Natural killer cell treated with Interleukin-12 subunit alpha and Interleukin-12 subunit beta and Interleukin-15 and Interleukin-18, amount 100 ng/mL, for 72 hours (primary cell): ENCODE measurements around the gene EFNB2. TPM values are rescaled to one million over a fixed set of nuclear protein-coding genes. Genes with fewer than 3 reads are reported as not detected.
A peak's percentile ranks its signal among the peaks of the same experiment; 100 is the strongest.

ENCODE experiments used
- ATAC-seq, 2 donors: fragments of 150-1000 bp; cut with Tn5 transposase in 1 of 2; sonication (Bioruptor Pico), chemical (Tn5 transposase) in 1 of 2; 2 replicates each; pipeline ENCODE4 v1.10.0; 2021
- DNase-seq: peaks from one replicate; pipeline ENCODE4 v3.0.0; 2022; ENCODE audit warnings: low spot score
- H3K27ac Mint-ChIP-seq, 2 donors: 1 replicate in 1 of 2; 2 replicates in 1 of 2; pipeline ENCODE4 v1.8.0; 2022; ENCODE audit warnings: mixed read lengths in 2 of 2, mild to moderate bottlenecking in 1 of 2, moderate library complexity in 1 of 2
- H3K27me3 Mint-ChIP-seq, 2 donors: 1 replicate in 1 of 2; 2 replicates in 1 of 2; pipeline ENCODE4 v1.8.0; 2022; ENCODE audit warnings: mixed read lengths in 2 of 2
- H3K36me3 Mint-ChIP-seq: one replicate; pipeline ENCODE4 v1.8.0; 2022; ENCODE audit warnings: mixed read lengths
- H3K4me1 Mint-ChIP-seq, 2 donors: 1 replicate in 1 of 2; 2 replicates in 1 of 2; pipeline ENCODE4 v1.8.0; 2022; ENCODE audit warnings: low read depth in 2 of 2, mixed read lengths in 2 of 2, mild to moderate bottlenecking in 1 of 2
- H3K4me3 Mint-ChIP-seq: one replicate; pipeline ENCODE4 v1.8.0; 2022; ENCODE audit warnings: mixed read lengths
- H3K9me3 Mint-ChIP-seq: 2 replicates; pipeline ENCODE4 v1.8.0; 2022; ENCODE audit warnings: mixed read lengths
- total RNA-seq, 2 donors: library from RNA; stranded (reverse); gene quantifications; one replicate each; pipeline ENCODE4 v1.2.3, GENCODE V29; 2022

Gene EFNB2
- total RNA-seq, 2 donors from 2014 or later: 0.26 to 0.28 TPM

DNA sequence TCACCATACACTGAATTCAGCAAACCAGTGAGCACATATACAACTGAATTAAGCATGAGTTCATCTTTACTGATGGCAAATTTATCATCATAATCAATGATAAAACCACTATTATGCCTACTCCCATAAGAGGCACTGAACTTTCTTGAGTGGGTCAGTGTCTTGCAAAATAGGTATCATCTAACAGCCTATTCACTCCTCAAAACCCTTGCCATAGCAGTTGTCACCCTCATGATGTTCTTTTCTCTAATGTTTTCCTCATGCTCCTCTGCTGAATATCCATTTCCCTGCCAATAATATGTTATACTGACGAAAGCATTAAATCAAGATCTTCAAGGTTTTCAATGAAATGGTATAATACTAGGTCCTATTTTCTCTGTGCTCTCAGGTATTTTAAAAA, 26.8 kb upstream of the EFNB2 start:
- H3K27me3 Mint-ChIP-seq: no peaks in the 10 kb centered on the region
- peaks cover 69 to 84% of the 10 kb centered on the region in 2 donors for H3K4me1 Mint-ChIP-seq
- DNase-seq: no peak
- H3K4me3 Mint-ChIP-seq: peak overlapping the region; percentile 56
- H3K36me3 Mint-ChIP-seq: peaks cover 24% of the 10 kb centered on the region
- no peak for ATAC-seq
- H3K27ac Mint-ChIP-seq: peak overlapping the region in 1 of 2 donors; percentile 78
- H3K9me3 Mint-ChIP-seq: no peaks in the 10 kb centered on the region

- Mint-ChIP-seq H3K9me3 (no peaks in the 10 kb centered on the region), H3K36me3 (peaks cover 31% of the 10 kb centered on the region), H3K4me1 (peaks cover 63 to 80% of the 10 kb centered on the region in 2 donors), H3K27me3 (no peaks in the 10 kb centered on the region), H3K4me3 (peak overlapping the region; percentile 56), H3K27ac (peak overlapping the region; percentile 60 to 78)
- ATAC-seq (peak; percentile 70 to 86), DNase-seq (no peak)
Measured at GRCh38 chr13:106561551-106562170, 26.2 kb upstream of the EFNB2 start.

- no peak for DNase-seq
- H3K4me3 Mint-ChIP-seq: peak overlapping the region; percentile 56
- no peaks in the 10 kb centered on the region for H3K9me3 Mint-ChIP-seq
- H3K27ac Mint-ChIP-seq: peak overlapping the region; percentile 60 to 78
- H3K36me3 Mint-ChIP-seq: peaks cover 34% of the 10 kb centered on the region
- peaks cover 57 to 79% of the 10 kb centered on the region in 2 donors for H3K4me1 Mint-ChIP-seq
- peak; percentile 65 to 89 for ATAC-seq
- no peaks in the 10 kb centered on the region for H3K27me3 Mint-ChIP-seq
Measured at GRCh38 chr13:106560821-106561220, 25.4 kb upstream of the EFNB2 start.

- no peak overlapping the region for H3K4me3 Mint-ChIP-seq
- DNase-seq (no peak), ATAC-seq (no peak)
- H3K27me3 Mint-ChIP-seq: no peaks in the 10 kb centered on the region
- H3K27ac Mint-ChIP-seq: no peak overlapping the region
- no peaks in the 10 kb centered on the region for H3K9me3 Mint-ChIP-seq
- H3K36me3 Mint-ChIP-seq: peaks cover 45% of the 10 kb centered on the region
- peaks cover 47 to 65% of the 10 kb centered on the region in 2 donors for H3K4me1 Mint-ChIP-seq
Measured at GRCh38 chr13:106558527-106558926, 23.1 kb upstream of the EFNB2 start.

DNA sequence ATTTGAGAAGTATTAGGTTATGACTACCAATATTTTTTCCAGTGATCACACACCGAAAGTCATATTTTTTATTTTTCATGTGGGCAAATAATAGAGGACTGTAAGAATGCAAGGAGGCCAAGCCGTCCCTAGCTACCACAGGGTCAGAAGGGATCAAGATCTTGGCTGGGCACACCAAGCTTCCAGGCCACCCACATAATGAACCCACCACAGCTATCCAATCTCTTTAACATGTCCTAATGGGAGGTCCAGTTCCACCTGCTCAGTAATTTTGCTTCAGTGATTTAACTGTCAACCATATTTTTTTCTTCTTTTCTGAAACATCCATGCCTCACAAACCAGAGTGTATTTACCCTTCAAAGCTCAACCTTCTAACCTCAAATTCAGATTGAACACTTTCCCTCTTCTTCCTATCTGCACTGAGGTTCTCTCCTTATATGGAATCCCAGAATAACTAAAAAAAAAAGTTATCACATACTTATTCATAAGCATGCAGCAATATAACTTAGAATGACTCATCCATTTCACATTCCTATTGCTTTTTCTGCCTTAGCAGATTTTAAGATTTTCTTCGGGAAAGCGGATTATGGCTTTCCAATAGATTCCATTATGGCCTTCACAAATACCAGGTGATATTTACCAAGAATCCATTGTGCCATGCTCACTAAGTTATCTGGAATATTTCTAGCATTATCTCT, 20.3 kb upstream of the EFNB2 start:
- H3K9me3 Mint-ChIP-seq: no peaks in the 10 kb centered on the region
- DNase-seq (no peak), ATAC-seq (no peak)
- no peak overlapping the region for H3K4me3 Mint-ChIP-seq
- no peak overlapping the region for H3K27ac Mint-ChIP-seq
- H3K36me3 Mint-ChIP-seq: peaks cover 57% of the 10 kb centered on the region
- H3K27me3 Mint-ChIP-seq: no peaks in the 10 kb centered on the region
- peaks cover 39 to 53% of the 10 kb centered on the region in 2 donors for H3K4me1 Mint-ChIP-seq

DNA sequence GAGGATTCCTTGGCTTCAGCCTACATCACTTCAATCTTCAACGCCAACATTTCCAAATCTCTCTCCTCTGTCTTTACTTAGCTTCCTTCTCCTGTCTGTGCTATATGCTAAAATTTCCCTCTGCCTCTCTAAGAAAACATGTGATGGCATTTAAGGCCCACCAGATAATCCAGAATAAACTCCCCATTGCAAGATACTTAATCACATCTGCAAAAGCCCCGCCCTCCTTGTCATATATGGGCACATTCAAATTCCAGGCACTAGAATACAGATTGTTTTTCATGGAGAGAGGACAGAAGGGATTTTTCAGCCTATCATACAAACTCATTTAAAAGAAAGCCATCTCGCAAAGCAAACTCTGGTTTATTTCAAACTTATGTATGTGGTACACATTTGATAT, 16.3 kb upstream of the EFNB2 start:
- ATAC-seq (no peak), DNase-seq (no peak)
- Mint-ChIP-seq H3K36me3 (peaks cover 40% of the 10 kb centered on the region), H3K27ac (peak overlapping the region in 1 of 2 donors; percentile 2), H3K27me3 (no peaks in the 10 kb centered on the region), H3K9me3 (no peaks in the 10 kb centered on the region), H3K4me1 (peaks cover 39 to 50% of the 10 kb centered on the region in 2 donors), H3K4me3 (no peak overlapping the region)

DNA sequence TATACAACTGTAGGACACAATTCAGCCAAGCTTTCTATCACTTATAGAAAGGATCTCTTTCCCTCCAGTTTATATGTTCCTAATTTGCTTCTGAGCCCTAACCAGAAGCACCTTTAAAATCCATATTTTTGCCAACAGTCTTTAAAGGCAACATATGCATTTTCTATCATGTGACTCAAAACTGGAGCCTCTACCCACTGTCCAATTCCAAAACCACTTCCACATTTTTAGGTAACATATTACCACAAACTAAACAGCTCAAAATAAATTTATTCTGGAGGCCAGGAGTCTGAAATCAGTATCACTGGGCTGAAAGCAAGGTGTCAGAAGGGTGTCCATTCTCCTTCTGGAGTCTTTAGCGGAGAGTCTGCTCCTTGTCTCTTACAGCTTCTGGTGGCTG, 15.9 kb upstream of the EFNB2 start:
- H3K36me3 Mint-ChIP-seq: peaks cover 36% of the 10 kb centered on the region
- ATAC-seq (no peak), DNase-seq (no peak)
- peak overlapping the region in 1 of 2 donors; percentile 2 for H3K27ac Mint-ChIP-seq
- no peak overlapping the region for H3K4me3 Mint-ChIP-seq
- H3K4me1 Mint-ChIP-seq: peaks cover 39 to 48% of the 10 kb centered on the region in 2 donors
- no peaks in the 10 kb centered on the region for H3K27me3 Mint-ChIP-seq
- no peaks in the 10 kb centered on the region for H3K9me3 Mint-ChIP-seq

DNA sequence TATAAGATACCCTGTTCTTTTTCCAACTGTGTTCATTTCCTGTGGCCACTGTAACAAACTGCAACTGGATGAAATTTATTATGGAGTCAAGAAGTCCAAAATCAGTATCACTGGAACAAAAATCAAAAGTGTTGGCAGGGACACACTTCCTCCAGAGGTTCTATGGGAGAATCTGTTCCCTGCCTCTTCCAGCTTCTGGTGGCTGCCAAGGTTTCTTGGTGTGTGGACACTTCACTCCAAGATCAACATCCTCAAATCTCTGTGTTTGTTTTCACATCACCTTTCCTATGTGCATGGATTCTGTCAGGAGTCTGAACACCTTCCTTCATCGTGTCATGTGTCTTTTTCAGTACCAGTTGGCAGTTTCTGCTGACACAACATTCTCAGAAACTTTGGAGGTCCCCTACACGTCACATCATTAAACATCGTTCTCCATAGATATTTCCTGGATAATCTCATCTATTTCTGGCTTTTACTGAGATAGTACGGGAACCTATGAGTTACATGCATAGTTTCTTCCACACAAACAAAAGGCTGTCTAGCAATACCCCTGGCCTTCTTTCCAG, 15.2 kb upstream of the EFNB2 start:
- Mint-ChIP-seq H3K36me3 (peaks cover 29% of the 10 kb centered on the region), H3K9me3 (no peaks in the 10 kb centered on the region), H3K4me3 (no peak overlapping the region), H3K27ac (peak overlapping the region in 1 of 2 donors; percentile 32), H3K27me3 (no peaks in the 10 kb centered on the region), H3K4me1 (peaks cover 35 to 41% of the 10 kb centered on the region in 2 donors)
- ATAC-seq (no peak), DNase-seq (no peak)

DNA sequence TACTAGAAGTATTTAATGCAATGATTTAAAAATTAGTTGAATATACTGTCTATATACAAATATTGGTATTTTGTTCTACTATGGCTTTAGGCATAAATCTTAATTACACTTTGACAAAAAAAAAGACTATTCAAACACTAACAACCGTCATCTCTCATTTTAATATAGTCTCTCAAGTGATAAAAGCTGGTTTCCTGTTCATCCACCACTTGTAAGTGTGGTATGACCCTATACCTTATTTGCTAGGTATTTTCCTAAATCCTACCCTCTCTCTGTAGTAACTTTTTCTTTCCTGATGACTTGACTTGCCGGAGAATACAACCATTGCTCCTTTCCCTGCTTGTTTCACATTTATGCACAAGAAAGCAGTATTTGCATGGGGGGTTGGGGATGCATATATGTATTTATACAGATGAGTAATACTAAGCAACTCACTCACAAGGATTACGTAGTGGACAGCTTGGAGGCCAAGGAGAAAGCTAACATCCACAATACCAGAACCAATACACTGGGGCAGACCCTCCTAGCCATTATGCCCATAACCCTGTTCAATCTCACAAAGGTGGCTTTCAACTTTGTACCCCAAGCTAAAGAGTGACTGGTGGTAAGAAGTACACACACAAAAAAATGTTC, 12.7 kb upstream of the EFNB2 start:
- Mint-ChIP-seq H3K4me3 (no peak overlapping the region), H3K4me1 (peaks cover 25 to 34% of the 10 kb centered on the region in 2 donors), H3K36me3 (peaks cover 21% of the 10 kb centered on the region), H3K27ac (no peak overlapping the region), H3K9me3 (no peaks in the 10 kb centered on the region), H3K27me3 (no peaks in the 10 kb centered on the region)
- no peak for DNase-seq
- peak; percentile 27 to 45 for ATAC-seq

DNA sequence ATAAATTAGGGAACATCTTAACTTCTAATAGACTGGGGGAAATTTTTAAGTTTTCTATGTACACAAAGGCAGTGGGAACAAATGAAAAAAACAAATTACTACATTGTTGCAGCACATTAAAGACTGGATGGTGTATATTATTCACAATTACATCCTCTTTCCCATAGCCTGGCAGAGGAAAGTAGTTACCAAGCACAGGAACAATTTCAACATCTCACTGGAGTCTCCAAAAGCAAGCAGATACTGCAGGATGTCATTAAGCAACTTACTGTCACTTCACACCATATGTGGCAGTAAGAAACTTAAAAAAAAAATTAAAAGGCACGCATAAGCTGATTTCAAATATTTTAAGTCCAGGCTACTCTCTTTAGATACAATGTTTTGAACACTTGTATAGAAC, 6.4 kb upstream of the EFNB2 start:
- H3K27me3 Mint-ChIP-seq: no peaks in the 10 kb centered on the region
- no peaks in the 10 kb centered on the region for H3K9me3 Mint-ChIP-seq
- H3K4me1 Mint-ChIP-seq: peaks cover 0 to 1% of the 10 kb centered on the region in 2 donors
- H3K27ac Mint-ChIP-seq: no peak overlapping the region
- DNase-seq: no peak
- H3K4me3 Mint-ChIP-seq: no peak overlapping the region
- no peak for ATAC-seq
- H3K36me3 Mint-ChIP-seq: peaks cover 5% of the 10 kb centered on the region

GRCh38 chr13:106540613-106541012, 5.2 kb upstream of the EFNB2 start:
- Mint-ChIP-seq H3K4me1 (peaks cover 4 to 8% of the 10 kb centered on the region in 2 donors), H3K36me3 (peaks cover 5% of the 10 kb centered on the region), H3K27ac (no peak overlapping the region), H3K4me3 (no peak overlapping the region), H3K27me3 (no peaks in the 10 kb centered on the region), H3K9me3 (no peaks in the 10 kb centered on the region)
- no peak for DNase-seq
- no peak for ATAC-seq

DNA sequence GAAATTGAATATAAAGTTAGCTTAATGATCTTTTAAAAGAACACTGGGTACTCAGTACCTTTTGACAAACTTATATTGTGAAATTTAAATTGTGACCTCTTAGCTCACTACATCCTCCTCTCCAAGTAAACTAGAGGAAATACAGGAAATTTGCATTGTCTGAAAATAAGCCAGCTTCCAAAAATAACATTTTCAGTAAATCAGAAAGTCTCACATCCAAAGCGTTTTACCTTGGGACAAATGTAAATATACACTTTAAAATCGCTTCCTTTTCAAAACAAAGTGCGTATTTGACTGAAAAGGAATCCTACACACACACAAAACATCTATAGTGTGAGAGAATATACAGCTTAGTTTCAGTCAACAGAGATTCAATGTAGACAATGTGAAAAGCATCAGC, 2.1 kb upstream of the EFNB2 start:
- H3K4me3 Mint-ChIP-seq: no peak overlapping the region
- ATAC-seq (no peak), DNase-seq (no peak)
- H3K27ac Mint-ChIP-seq: no peak overlapping the region
- H3K36me3 Mint-ChIP-seq: peaks cover 5% of the 10 kb centered on the region
- no peaks in the 10 kb centered on the region for H3K9me3 Mint-ChIP-seq
- peaks cover 10 to 15% of the 10 kb centered on the region in 2 donors for H3K27me3 Mint-ChIP-seq
- H3K4me1 Mint-ChIP-seq: peaks cover 16 to 20% of the 10 kb centered on the region in 2 donors

GRCh38 chr13:106536244-106537034, 977 bp upstream of the EFNB2 start:
- DNase-seq: peak; percentile 85
- Mint-ChIP-seq H3K27me3 (peaks cover 16 to 26% of the 10 kb centered on the region in 2 donors), H3K27ac (peak overlapping the region; percentile 64 to 90), H3K4me3 (peak overlapping the region; percentile 93), H3K4me1 (peaks cover 16 to 20% of the 10 kb centered on the region in 2 donors), H3K9me3 (no peaks in the 10 kb centered on the region), H3K36me3 (peaks cover 5% of the 10 kb centered on the region)
- peak; percentile 54 for ATAC-seq
